Kidney (tissue), 14 donors: ENCODE results near the gene OPRL1. TPM values are rescaled to one million over a fixed set of nuclear protein-coding genes. Genes with fewer than 3 reads are reported as not detected.

Experiments
- DNase-seq, 5 donors: peaks; one replicate each; pipeline ENCODE4 v3.0.0-alpha.2; 2013 to 2020
- FAIRE-seq: peaks from 2 replicates; lab custom pipeline; 2012; peaks lifted over from hg19 to GRCh38; lab: Jason Lieb, UNC
- H3K27ac ChIP-seq, 2 donors: one replicate each; pipeline ENCODE4 v1.7.0; 2013; ENCODE audit warnings: low read depth in 2 of 2, low read length in 2 of 2, inconsistent platforms in 1 of 2
- H3K27me3 ChIP-seq: one replicate; pipeline ENCODE4 v1.7.1; 2013; ENCODE audit warnings: low read length, inconsistent platforms; ENCODE audit not compliant: control insufficient read depth, insufficient read depth
- H3K36me3 ChIP-seq, 3 donors: one replicate each; pipeline versions ENCODE4 v1.7.0 to v1.7.1; 2013; ENCODE audit warnings: low read length in 3 of 3, control low read depth in 1 of 3, inconsistent platforms in 1 of 3; ENCODE audit not compliant: insufficient read depth in 3 of 3, control insufficient read depth in 2 of 3
- H3K4me1 ChIP-seq, 3 donors: one replicate each; pipeline versions ENCODE4 v1.7.0 to v1.7.1; 2013; ENCODE audit warnings: low read length in 3 of 3, inconsistent platforms in 1 of 3, low read depth in 1 of 3; ENCODE audit not compliant: control insufficient read depth in 2 of 3, insufficient read depth in 2 of 3
- H3K4me3 ChIP-seq, 3 donors: one replicate each; pipeline versions ENCODE4 v1.7.0 to v1.8.1; 2013; ENCODE audit warnings: low read length in 3 of 3, control low read depth in 1 of 3, inconsistent platforms in 1 of 3
- H3K9ac ChIP-seq, 3 donors: one replicate each; pipeline versions ENCODE4 v1.7.0 to v1.7.1; 2013; ENCODE audit warnings: low read length in 3 of 3, control low read depth in 1 of 3, inconsistent platforms in 1 of 3
- H3K9me3 ChIP-seq, 3 donors: one replicate each; pipeline versions ENCODE4 v1.7.0 to v1.7.1; 2013; ENCODE audit warnings: low read length in 3 of 3, control low read depth in 1 of 3, inconsistent platforms in 1 of 3; ENCODE audit not compliant: control insufficient read depth in 2 of 3, insufficient read depth in 1 of 3
- CTCF ChIP-seq: IDR thresholded peaks from 3 replicates; pipeline ENCODE4 v1.5.1; 2012; ENCODE audit warnings: mild to moderate bottlenecking, moderate library complexity, borderline replicate concordance; ENCODE audit not compliant: insufficient read depth; ENCODE audit errors: extremely low read depth
- intact Hi-C: fragments of 100-400 bp; cut with DNase I; formaldehyde crosslinking; loops from one replicate; pipeline ENCODE4 v1.11.1; 2022
- polyA plus RNA-seq: library from polyadenylated mRNA; stranded (reverse); fragments of 350-450 nt; fragmentation: Illumina TruSeq; extraction: RNeasy Lipid Tissue Mini Kit (QIAGEN cat#74804); gene quantifications from one replicate; pipeline ENCODE4 v1.2.3, GENCODE V29; 2014; ENCODE audit warnings: low read depth, low replicate concordance; ENCODE audit not compliant: insufficient read depth
- total RNA-seq: library from RNA; stranded (reverse); fragmentation: NEBNext Ultra II Directional; extraction: Animal tissue kit (Norgen Biotek cat#: 25700); gene quantifications from one replicate; pipeline ENCODE4 v1.2.1, GENCODE V29; 2021
- donor health status: control.
- donor health status: control.
- donor health status: control.
- donor health status: control.
- donor health status: control.
- donor health status: DM: yes; HTN: yes; CAD: no.
- donor health status: Normal renal cell carcinoma (clear cell type).

Gene OPRL1
- total and polyA plus RNA-seq, 2 donors from 2014 or later = 0.39 to 1.2 TPM

GRCh38 chr20:64095927-64096326 is 16.0 kb downstream of the OPRL1 start:
- Histone ChIP-seq H3K27ac (no peak overlapping the region), H3K4me3 (no peak overlapping the region), H3K36me3 (no peaks in the 10 kb centered on the region), H3K9me3 (peaks cover 0 to 2% (median 0%) of the 10 kb centered on the region in 3 donors), H3K27me3 (no peaks in the 10 kb centered on the region), H3K4me1 (no peaks in the 10 kb centered on the region), H3K9ac (no peak overlapping the region)
- DNase-seq (no peak), FAIRE-seq (no peak)
- TF ChIP-seq CTCF = no peak
- intact Hi-C loops = no loop called here

GRCh38 chr20:64096535-64096934 is 16.7 kb downstream of the OPRL1 start:
- Histone ChIP-seq H3K9ac (no peak overlapping the region), H3K9me3 (peaks cover 0 to 2% (median 0%) of the 10 kb centered on the region in 3 donors), H3K4me1 (no peaks in the 10 kb centered on the region), H3K4me3 (no peak overlapping the region), H3K27me3 (peaks cover under 1% of the 10 kb centered on the region), H3K27ac (no peak overlapping the region), H3K36me3 (no peaks in the 10 kb centered on the region)
- no peak for DNase-seq
- no peak for FAIRE-seq
- intact Hi-C loops = no loop called here
- no peak for TF ChIP-seq CTCF

- FAIRE-seq (no peak), DNase-seq (no peak)
- TF ChIP-seq CTCF = no peak
- Histone ChIP-seq H3K9ac (no peak overlapping the region), H3K9me3 (peaks cover 0 to 2% (median 0%) of the 10 kb centered on the region in 3 donors), H3K27ac (no peak overlapping the region), H3K36me3 (no peaks in the 10 kb centered on the region), H3K4me3 (no peak overlapping the region), H3K27me3 (peaks cover 2% of the 10 kb centered on the region), H3K4me1 (no peaks in the 10 kb centered on the region)
- intact Hi-C loops = no loop called here
Observed at GRCh38 chr20:64098471-64099013, 18.7 kb downstream of the OPRL1 start.
